NCI-H1105 (cell line): ENCODE results near the gene MAGEB5.
"Not testable (repeated sequence)": the region's sequence is repeated elsewhere in the genome, so short reads cannot be mapped to it uniquely, and the experiment has no call there.

Experiments
- DNase-seq: peaks from one replicate; lab custom pipeline; 2025; lab: John Stamatoyannopoulos, UW

The MAGEB5 gene

GRCh38 chrX:26215869-26216268 lies at the start of gene MAGEB5:
Gene MAGEB5 (plus strand): TSS chrX:26216169. CDS start chrX:26217302, 1,133 bp downstream.
- no peak for DNase-seq

- no peak for DNase-seq
Observed at GRCh38 chrX:26192204-26192603, 23.8 kb upstream of the MAGEB5 start, which contains the start of gene MAGEB6. Gene MAGEB6 (plus strand): TSS chrX:26192440. CDS start chrX:26193847, 1,407 bp downstream.

- no peak for DNase-seq
Observed at GRCh38 chrX:26203561-26203960, 12.4 kb upstream of the MAGEB5 start.

GRCh38 chrX:26204717-26205116 lies 11.3 kb upstream of the MAGEB5 start:
- DNase-seq = not testable (repeated sequence)

GRCh38 chrX:26208012-26208411 lies 8.0 kb upstream of the MAGEB5 start:
- no peak for DNase-seq

- no peak for DNase-seq
Observed at GRCh38 chrX:26219351-26219750, 3.4 kb downstream of the MAGEB5 start.

- no peak for DNase-seq
Observed at GRCh38 chrX:26234177-26234576, 18.2 kb downstream of the MAGEB5 start.

- DNase-seq = no peak
Observed at GRCh38 chrX:26253526-26253925, 37.6 kb downstream of the MAGEB5 start.

- DNase-seq = no peak
Observed at GRCh38 chrX:26254436-26254835, 38.5 kb downstream of the MAGEB5 start.

GRCh38 chrX:26262121-26262523 lies 46.2 kb downstream of the MAGEB5 start:
- no peak for DNase-seq
